ENCODE measurements around the gene PSMC5.

DNA sequence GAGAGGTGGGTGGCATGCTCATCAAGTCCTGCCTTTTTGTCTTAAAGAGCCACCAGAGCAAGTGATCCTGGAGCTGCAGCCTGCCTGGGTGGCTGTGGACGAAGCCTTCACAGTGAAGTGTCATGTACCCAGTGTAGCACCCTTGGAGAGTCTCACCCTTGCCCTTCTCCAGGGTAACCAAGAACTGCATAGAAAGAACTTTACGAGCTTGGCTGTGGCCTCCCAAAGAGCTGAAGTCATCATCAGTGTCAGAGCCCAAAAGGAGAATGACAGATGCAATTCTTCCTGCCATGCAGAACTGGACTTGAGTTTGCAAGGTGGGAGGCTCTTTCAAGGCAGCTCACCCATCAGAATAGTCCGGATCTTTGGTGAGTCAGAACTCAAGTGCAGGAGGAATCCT lies 32.0 kb downstream of the PSMC5 start:
- TF ChIP-seq, protein P1, sequence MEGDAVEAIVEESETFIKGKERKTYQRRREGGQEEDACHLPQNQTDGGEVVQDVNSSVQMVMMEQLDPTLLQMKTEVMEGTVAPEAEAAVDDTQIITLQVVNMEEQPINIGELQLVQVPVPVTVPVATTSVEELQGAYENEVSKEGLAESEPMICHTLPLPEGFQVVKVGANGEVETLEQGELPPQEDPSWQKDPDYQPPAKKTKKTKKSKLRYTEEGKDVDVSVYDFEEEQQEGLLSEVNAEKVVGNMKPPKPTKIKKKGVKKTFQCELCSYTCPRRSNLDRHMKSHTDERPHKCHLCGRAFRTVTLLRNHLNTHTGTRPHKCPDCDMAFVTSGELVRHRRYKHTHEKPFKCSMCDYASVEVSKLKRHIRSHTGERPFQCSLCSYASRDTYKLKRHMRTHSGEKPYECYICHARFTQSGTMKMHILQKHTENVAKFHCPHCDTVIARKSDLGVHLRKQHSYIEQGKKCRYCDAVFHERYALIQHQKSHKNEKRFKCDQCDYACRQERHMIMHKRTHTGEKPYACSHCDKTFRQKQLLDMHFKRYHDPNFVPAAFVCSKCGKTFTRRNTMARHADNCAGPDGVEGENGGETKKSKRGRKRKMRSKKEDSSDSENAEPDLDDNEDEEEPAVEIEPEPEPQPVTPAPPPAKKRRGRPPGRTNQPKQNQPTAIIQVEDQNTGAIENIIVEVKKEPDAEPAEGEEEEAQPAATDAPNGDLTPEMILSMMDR (conservative IDR thresholded peaks at IDR 0.05; ENCODE audit: low read depth in 2 of 2), result no peak
- TF ChIP-seq POLR2AphosphoS5 (IDR thresholded peaks at IDR 0.05; ENCODE audit: low read depth), result no peak
